HG02885 (cell line): ENCODE results near the gene FAM156B.
A peak's percentile ranks its signal among the peaks of the same experiment; 100 is the strongest.
"Not testable (repeated sequence)": the region's sequence is repeated elsewhere in the genome, so short reads cannot be mapped to it uniquely, and the experiment has no call there.

ENCODE experiments used
- ATAC-seq: cut with Tn5 transposase; IDR thresholded peaks from one replicate; pipeline ENCODE4 v1.9.1; 2021; ENCODE audit warnings: mild to moderate bottlenecking; ENCODE audit not compliant: unreplicated experiment, poor library complexity

The FAM156B gene

DNA sequence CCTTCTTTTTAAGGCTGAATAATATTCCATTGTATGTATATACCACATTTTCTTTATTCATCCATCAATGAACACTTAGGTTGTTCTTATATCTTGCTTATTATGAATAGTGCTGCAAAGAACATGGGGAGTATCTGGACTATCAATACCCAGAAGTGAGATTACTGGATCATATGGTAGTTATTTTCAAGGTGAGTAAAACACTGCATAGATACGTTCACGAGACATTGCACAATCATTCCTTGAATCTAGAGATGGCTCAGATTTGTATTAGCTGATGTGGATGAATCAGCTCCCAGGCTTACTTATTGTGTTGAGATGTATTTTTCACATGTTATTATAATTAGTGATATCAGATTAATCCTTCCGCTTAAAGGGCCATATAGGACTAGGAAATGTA, 17.6 kb downstream of the FAM156B start:
- not testable (repeated sequence) for ATAC-seq

DNA sequence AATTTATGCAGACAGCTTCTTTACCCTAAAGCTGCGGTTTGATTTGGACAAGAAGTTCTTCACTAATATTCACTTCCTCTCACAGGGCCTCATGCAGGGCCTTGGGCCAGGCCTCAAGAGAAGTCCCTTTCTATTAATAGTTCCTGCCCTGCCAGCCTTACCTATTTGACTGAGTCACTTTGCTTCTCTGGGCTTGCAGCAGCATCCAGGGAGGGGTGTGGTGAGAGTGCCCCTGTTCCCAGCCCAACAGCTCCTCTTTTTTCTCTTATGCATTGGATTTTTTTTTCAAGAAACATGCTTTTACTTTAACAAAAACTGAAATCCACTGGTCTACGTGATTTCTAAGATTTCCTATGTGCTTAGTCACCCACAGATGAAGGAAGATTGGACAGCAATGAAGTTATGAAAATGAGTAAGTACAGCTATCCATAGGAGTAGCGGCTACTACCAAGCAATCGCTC, 26.7 kb downstream of the FAM156B start:
- peak; percentile 50 for ATAC-seq

DNA sequence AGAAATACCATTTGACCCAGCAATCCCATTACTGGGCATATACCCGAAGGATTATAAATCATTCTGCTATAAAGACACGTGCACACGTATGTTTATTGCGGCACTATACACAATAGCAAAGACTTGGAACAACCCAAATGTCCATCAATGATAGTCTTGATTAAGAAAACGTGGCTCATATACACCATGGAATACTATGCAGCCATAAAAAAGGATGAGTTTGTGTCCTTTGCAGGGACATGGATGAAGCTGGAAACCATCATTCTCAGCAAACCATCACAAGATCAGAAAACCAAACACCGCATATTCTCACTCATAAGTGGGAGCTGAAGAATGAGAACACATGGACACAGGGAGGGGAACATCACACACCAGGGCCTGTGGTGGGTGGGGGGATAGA, 33.1 kb downstream of the FAM156B start:
- not testable (repeated sequence) for ATAC-seq

DNA sequence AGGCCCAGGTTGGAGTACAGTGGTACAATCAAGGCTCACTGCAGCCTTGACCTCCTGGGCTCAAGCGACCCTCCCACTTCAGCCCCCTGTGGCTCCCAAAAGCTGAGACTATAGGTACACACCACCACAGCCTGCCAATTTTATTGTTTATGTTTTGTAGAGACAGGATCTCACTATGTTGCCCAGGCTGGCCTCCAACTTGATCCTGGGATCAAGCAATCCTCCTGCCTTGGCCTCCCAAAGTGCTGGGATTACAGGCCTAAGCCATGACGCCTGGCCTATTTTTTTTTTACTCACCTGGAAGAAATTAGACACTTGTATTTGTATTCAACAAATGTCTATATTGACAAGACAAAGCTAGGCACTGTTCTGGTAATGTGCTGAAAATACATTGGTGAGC, 36.1 kb downstream of the FAM156B start:
- ATAC-seq = no peak

DNA sequence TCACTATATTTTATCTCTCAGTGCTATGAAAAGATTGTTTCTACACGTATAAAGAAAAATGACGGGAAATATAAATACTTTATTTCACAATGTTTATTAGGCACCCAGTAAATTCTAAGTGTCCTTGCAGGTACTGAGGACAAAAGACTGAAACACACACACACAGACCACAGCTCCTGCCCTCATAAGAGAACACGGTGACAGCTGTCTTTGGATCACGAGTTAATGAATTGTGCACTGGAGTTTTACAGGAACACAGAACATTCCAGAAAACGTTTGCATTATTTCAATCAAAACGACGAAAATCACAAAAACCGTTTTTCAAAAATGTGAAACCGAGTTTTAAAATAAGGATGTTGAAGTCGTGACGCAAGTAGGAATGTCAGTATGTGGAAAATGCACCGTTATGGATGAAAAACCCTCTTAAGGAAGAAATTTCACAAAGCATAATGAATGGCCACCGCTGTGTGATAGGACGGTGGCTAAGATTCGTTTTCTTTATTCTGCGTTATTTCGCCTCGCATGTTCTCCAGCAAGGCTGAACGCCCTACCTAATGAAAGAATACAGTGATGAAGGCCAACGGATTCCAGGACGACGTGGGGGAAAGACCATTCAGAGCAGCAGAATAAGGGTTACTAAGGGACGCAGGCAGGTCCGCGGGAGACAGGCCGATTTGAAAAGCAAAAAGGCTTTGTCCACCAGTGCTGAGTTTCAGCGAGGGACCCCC, 37.0 kb downstream of the FAM156B start:
- peak; percentile 30 for ATAC-seq

DNA sequence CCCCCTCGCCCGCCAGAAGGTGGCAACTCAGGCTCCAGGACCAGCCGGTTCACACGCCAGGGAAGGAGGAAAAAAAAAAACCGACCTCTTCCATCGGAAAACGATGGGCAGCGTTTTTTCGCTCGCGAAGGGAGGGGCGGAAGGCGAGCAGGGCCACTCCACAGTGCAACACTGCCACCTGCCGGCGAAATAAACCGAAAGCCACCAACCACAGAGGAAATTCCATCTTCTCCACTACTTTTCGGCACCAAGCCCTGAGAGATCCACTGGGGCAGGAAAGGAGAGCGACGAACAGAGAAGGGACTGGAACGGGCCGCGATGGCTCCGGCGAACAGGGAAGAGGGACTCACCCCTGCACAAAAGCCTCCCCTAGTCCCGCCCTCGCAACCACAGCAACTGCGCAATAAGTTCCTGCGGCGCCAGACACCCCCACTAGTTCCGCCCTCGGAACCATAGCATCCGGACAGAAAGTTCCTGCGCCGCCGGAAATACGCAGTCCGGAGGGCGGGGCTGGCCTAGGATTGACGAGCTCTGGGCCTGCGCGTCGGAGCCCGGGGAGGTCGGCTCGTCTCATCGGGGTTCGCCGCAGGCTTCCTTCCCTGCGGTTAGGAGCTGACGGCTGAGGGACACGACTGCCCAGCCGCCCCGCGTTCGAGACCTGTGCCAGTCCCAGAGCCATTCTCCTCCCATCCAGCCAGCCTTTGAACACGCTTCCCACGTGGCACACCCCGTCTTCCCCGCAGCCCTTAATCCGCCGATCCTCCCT, 37.8 kb downstream of the FAM156B start:
- peak; percentile 96 for ATAC-seq

DNA sequence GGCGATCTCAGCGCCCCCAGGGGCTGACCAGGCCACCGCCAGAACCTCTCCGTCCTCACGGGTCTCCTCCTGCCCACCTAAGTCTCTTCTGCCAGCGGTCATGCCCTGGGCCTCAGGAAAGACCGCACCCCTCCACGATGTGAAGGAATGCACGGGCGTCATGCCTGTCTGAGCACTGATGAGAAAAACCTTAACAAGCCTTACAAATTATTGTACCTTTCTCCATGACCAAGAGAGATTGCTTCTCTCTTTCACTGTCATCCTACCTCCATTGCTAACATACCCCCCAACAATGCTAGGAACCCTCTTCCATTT, 38.3 kb downstream of the FAM156B start:
- ATAC-seq = not testable (repeated sequence)

DNA sequence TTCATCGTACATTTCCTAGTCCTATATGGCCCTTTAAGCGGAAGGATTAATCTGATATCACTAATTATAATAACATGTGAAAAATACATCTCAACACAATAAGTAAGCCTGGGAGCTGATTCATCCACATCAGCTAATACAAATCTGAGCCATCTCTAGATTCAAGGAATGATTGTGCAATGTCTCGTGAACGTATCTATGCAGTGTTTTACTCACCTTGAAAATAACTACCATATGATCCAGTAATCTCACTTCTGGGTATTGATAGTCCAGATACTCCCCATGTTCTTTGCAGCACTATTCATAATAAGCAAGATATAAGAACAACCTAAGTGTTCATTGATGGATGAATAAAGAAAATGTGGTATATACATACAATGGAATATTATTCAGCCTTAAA, 43.6 kb downstream of the FAM156B start:
- ATAC-seq = not testable (repeated sequence)

DNA sequence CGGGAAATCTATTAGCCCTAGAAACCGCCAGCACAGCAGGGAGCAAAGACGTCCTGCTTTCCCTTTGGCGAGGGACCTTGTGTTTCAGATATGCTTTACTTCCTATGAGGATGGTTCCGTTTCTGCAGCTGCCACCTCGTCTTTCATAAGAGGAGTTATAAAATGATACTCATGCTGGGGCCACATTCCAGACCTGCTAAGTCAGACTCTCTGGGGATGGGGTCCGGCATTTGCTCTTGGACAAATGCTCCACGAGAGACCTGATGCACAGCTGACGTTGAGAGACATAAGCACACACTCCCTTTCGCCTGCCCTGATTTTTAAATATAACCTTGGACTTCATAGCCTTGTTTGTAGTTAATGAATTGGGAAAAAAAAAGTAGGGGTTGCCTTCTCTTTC, 44.6 kb downstream of the FAM156B start:
- not testable (repeated sequence) for ATAC-seq

DNA sequence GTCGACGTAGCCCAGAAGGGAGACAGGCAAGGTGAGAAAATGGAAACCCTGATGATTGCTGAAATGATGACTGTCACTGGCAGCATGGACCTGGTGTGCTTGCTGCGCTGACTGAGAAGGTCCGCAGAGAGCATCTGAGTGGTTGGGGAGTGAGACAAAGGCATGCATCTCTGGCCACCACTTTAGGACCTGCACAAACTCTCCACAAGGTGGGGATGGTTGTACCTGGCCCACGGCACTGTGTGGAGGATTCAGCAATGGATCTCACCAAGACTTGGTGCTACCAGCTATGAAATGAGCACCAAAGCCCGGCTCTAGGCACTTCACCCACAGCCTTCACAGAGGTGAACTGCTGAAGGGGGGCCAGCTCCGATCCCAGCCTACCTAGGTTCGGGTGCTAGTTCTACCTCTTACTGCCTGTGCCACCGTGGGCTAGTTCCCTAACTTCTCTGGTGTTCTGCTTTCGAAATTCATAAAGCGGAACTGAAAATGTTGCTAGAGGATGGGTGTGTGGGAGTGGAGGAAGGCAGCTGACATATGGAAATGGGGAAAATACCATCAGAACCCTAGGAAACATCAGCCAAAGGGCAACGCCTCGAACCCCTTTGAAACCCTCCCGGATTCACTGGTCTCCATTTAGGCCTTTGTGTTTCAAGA, 48.8 kb downstream of the FAM156B start:
- ATAC-seq = not testable (repeated sequence)

DNA sequence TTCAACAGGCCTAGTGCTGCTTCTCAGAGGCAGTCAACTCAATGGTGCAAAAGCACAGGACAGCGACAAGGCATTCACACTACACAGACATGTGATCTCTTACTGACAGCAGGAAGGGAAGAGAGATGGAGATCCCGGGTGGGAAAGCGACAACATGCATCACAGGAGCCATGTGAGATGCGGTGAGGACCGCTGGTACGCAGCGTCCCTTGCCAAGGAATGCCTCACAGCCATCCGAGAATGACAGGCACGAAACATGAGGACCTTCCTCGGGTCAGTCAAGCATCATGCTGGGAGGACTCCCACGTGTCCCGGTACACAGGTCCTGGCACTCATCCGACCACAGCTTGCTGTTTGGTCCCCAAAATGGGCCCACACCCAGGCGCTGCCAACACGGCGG, 50.4 kb downstream of the FAM156B start:
- not testable (repeated sequence) for ATAC-seq

DNA sequence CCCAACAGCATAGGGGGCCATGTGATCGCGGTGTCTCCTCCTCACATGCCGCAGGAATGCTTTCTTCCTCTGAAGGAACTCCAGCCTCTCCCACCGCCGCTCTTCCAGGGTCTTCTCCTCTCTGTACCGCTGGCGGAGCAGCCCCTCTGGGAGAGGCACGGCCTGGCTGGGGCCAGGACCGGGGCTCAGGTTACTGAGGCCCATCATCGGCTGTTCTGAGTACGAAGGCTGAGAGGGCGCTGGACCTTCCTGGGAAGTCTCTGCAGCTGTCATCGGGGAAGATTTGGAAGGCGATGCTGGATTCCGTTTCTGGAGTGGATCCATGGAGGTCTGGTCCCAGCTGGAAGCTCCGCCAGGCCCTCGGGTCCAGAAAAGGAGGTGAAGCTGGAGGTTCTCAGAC, 51.1 kb downstream of the FAM156B start:
- ATAC-seq = not testable (repeated sequence)

DNA sequence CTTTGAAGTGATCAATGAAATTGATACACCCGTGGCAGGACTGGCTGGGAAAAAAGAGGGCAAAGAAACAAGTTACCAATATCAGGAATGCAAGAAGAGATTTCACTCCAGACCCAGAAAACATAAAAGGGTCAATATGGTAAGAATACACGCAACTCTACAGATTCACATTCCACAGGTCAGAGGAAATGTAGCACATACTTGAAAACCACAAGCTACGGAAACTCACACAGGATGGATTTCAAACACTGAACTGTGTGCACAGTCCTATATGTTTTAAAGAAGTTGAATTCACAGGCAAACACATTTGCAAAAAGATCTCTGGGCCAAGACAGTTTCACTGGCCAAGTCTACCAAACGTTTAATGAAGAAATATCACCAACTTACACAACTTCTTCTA, 52.2 kb downstream of the FAM156B start:
- ATAC-seq = not testable (repeated sequence)

DNA sequence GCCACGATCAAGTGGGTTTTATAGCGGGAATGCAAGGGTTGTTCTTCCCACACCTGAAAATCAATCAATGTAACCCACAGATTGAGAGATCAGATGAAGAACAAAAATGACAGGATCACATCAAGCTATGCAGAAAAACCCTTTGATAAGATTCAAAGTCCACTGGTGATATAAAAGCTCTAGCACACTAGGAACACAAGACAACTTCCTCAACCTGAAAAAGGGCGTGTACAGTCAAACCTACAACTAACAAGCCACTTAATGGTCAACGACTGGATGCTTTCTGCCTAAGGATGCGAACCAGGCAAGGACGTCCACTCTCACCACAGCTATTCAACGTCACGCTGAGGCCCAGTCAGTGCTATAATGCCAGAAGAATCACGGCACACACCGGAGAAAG, 52.8 kb downstream of the FAM156B start:
- not testable (repeated sequence) for ATAC-seq
